Gastroesophageal sphincter (tissue), 3 donors: ENCODE results near the gene MRPS23.

Source experiments
- CTCF ChIP-seq, 4 experiments: fragments of 200-600 bp in 2 of 4; fragments of 450-650 bp in 2 of 4; sonication (generic) in 1 of 4; IDR thresholded peaks; one replicate each; pipeline ENCODE4 v1.5.1; 2017 to 2019; ENCODE audit warnings: antibody characterized with exemption in 4 of 4, mild to moderate bottlenecking in 2 of 4, moderate library complexity in 2 of 4
- EP300 ChIP-seq: sonication (generic); formaldehyde crosslinking; IDR thresholded peaks from one replicate; pipeline ENCODE4 v1.6.1; 2017; ENCODE audit warnings: antibody characterized with exemption, mild to moderate bottlenecking
- POLR2A ChIP-seq, 2 donors: fragments of 450-650 bp; IDR thresholded peaks; one replicate each; pipeline ENCODE4 v1.6.1; 2017; ENCODE audit warnings: antibody characterized with exemption in 2 of 2, mild to moderate bottlenecking in 2 of 2, moderate library complexity in 1 of 2
- POLR2AphosphoS5 ChIP-seq: sonication (generic); formaldehyde crosslinking; IDR thresholded peaks from one replicate; pipeline ENCODE4 v1.6.1; 2017; ENCODE audit warnings: antibody characterized with exemption

- TF ChIP-seq CTCF (IDR thresholded peaks at IDR 0.05), result no peak
- TF ChIP-seq POLR2AphosphoS5, result no peak
- no peak for TF ChIP-seq POLR2A (IDR thresholded peaks at IDR 0.05)
- no peak for TF ChIP-seq EP300
These were observed 39.4 kb upstream of the MRPS23 start for GRCh38 chr17:57889252-57889651.
